H9 (cell line): ENCODE measurements around the gene PDLIM7. TPM values are rescaled to one million over a fixed set of nuclear protein-coding genes. Genes with fewer than 3 reads are reported as not detected.

Experiments
- DNase-seq: peaks from one replicate; pipeline ENCODE4 v3.0.0-alpha.2; 2017
- H2AFZ ChIP-seq: one replicate; pipeline ENCODE4 v1.6.1; 2013; ENCODE audit warnings: mild to moderate bottlenecking, low read length, control low read depth, moderate library complexity
- H2AK5ac ChIP-seq: 2 replicates; pipeline ENCODE4 v1.6.1; 2013; ENCODE audit warnings: low read length, control low read depth, mixed read lengths; ENCODE audit not compliant: insufficient read length
- H2BK120ac ChIP-seq: one replicate; pipeline ENCODE4 v1.6.1; 2013; ENCODE audit warnings: low read depth, mild to moderate bottlenecking, low read length, control low read depth, inconsistent platforms; ENCODE audit not compliant: poor library complexity, severe bottlenecking
- H2BK12ac ChIP-seq: 2 replicates; pipeline ENCODE4 v1.6.1; 2013; ENCODE audit warnings: low read length, control low read depth, mixed read lengths, low read depth; ENCODE audit not compliant: insufficient read length
- H2BK15ac ChIP-seq: 2 replicates; pipeline ENCODE4 v1.6.1; 2013; ENCODE audit warnings: low read depth, low read length, control low read depth
- H2BK20ac ChIP-seq: one replicate; pipeline ENCODE4 v1.6.1; 2013; ENCODE audit warnings: low read depth, mild to moderate bottlenecking, low read length, control low read depth, inconsistent platforms; ENCODE audit not compliant: poor library complexity, severe bottlenecking
- H2BK5ac ChIP-seq: 2 replicates; pipeline ENCODE4 v1.6.1; 2013; ENCODE audit warnings: low read length, control low read depth, mixed read lengths; ENCODE audit not compliant: insufficient read length
- H3K14ac ChIP-seq: 2 replicates; pipeline ENCODE4 v1.6.1; 2013; ENCODE audit warnings: low read length, control low read depth; ENCODE audit not compliant: insufficient read depth
- H3K18ac ChIP-seq: 2 replicates; pipeline ENCODE4 v1.6.1; 2013; ENCODE audit warnings: low read depth, mild to moderate bottlenecking, mixed read lengths, low read length, control low read depth; ENCODE audit not compliant: insufficient read length
- H3K23ac ChIP-seq: 2 replicates; pipeline ENCODE4 v1.6.1; 2013; ENCODE audit warnings: low read length, control low read depth, mixed read lengths, low read depth; ENCODE audit not compliant: insufficient read length
- H3K23me2 ChIP-seq: 2 replicates; pipeline ENCODE4 v1.6.1; 2013; ENCODE audit warnings: low read depth, mild to moderate bottlenecking, mixed read lengths, low read length, control low read depth; ENCODE audit not compliant: insufficient read length, poor library complexity, severe bottlenecking
- H3K27ac ChIP-seq: 2 replicates; pipeline ENCODE4 v1.5.1; 2013; ENCODE audit warnings: low read length, control low read depth, mixed read lengths, low read depth; ENCODE audit not compliant: insufficient read length
- H3K27me3 ChIP-seq: 2 replicates; pipeline ENCODE4 v1.6.1; 2013; ENCODE audit warnings: low read length, control low read depth, inconsistent platforms; ENCODE audit not compliant: insufficient read depth
- H3K4ac ChIP-seq: 2 replicates; pipeline ENCODE4 v1.6.1; 2013; ENCODE audit warnings: low read depth, mild to moderate bottlenecking, control low read depth, inconsistent platforms, low read length, moderate library complexity
- H3K4me1 ChIP-seq: 2 replicates; pipeline ENCODE4 v1.6.1; 2013; ENCODE audit warnings: low read length, control low read depth, inconsistent platforms; ENCODE audit not compliant: insufficient read depth
- H3K4me2 ChIP-seq: 2 replicates; pipeline ENCODE4 v1.6.1; 2013; ENCODE audit warnings: low read length, control low read depth, mixed read lengths; ENCODE audit not compliant: insufficient read length, insufficient read depth
- H3K56ac ChIP-seq: 2 replicates; pipeline ENCODE4 v1.6.1; 2013; ENCODE audit warnings: low read depth, mild to moderate bottlenecking, mixed read lengths, low read length, control low read depth; ENCODE audit not compliant: insufficient read length
- H3K79me1 ChIP-seq: 2 replicates; pipeline ENCODE4 v1.6.1; 2013; ENCODE audit warnings: low read depth, mild to moderate bottlenecking, moderate library complexity, low read length, control low read depth, inconsistent platforms; ENCODE audit not compliant: insufficient read depth, poor library complexity, severe bottlenecking
- H3K79me2 ChIP-seq: 2 replicates; pipeline ENCODE4 v1.6.1; 2013; ENCODE audit warnings: low read length, control low read depth, inconsistent platforms; ENCODE audit not compliant: insufficient read depth
- H3K9ac ChIP-seq: 2 replicates; pipeline ENCODE4 v1.6.1; 2013; ENCODE audit warnings: low read length, control low read depth, mixed read lengths; ENCODE audit not compliant: insufficient read length; ENCODE audit errors: extremely low read depth
- H3K9me3 ChIP-seq: one replicate; pipeline ENCODE4 v1.6.1; 2013; ENCODE audit warnings: low read depth, low read length, inconsistent platforms; ENCODE audit not compliant: control insufficient read depth
- H3T11ph ChIP-seq: one replicate; pipeline ENCODE4 v1.6.1; 2013; ENCODE audit warnings: mild to moderate bottlenecking, low read length, control low read depth, inconsistent platforms
- H4K20me1 ChIP-seq: one replicate; pipeline ENCODE4 v1.6.1; 2013; ENCODE audit not compliant: control insufficient read depth, insufficient read length, insufficient read depth
- H4K5ac ChIP-seq: 2 replicates; pipeline ENCODE4 v1.6.1; 2013; ENCODE audit warnings: low read depth, mild to moderate bottlenecking, mixed read lengths, low read length, control low read depth; ENCODE audit not compliant: insufficient read length
- H4K8ac ChIP-seq: replicated peaks from 2 replicates; pipeline ENCODE4 v1.6.1; 2013; ENCODE audit warnings: low read length, control low read depth, mixed read lengths, low read depth; ENCODE audit not compliant: insufficient read length
- H4K91ac ChIP-seq: 2 replicates; pipeline ENCODE4 v1.6.1; 2013; ENCODE audit warnings: low read depth, mild to moderate bottlenecking, moderate library complexity, mixed read lengths, low read length, control low read depth; ENCODE audit not compliant: insufficient read length
- H3K27ac Mint-ChIP-seq, 3 experiments: 2 replicates in 2 of 3; 3 replicates in 1 of 3; pipeline ENCODE4 v1.8.0; 2020 to 2021; ENCODE audit warnings: mixed read lengths in 3 of 3, mild to moderate bottlenecking in 1 of 3, moderate library complexity in 1 of 3
- H3K27me3 Mint-ChIP-seq: 2 replicates; pipeline ENCODE4 v1.8.0; 2021; ENCODE audit warnings: low read depth, mild to moderate bottlenecking, moderate library complexity, mixed read lengths
- H3K36me3 Mint-ChIP-seq, 3 experiments: 2 replicates in 2 of 3; 3 replicates in 1 of 3; pipeline ENCODE4 v1.8.0; 2020 to 2021; ENCODE audit warnings: low read depth in 3 of 3, mixed read lengths in 3 of 3; ENCODE audit not compliant: insufficient read depth in 1 of 3
- H3K4me1 Mint-ChIP-seq, 2 experiments: 2 replicates each; pipeline ENCODE4 v1.8.0; 2020; ENCODE audit warnings: mixed read lengths in 2 of 2
- H3K4me3 Mint-ChIP-seq, 2 experiments: 2 replicates in 1 of 2; 3 replicates in 1 of 2; pipeline ENCODE4 v1.8.0; 2020 to 2021; ENCODE audit warnings: mild to moderate bottlenecking in 2 of 2, mixed read lengths in 2 of 2, moderate library complexity in 1 of 2
- H3K9me3 Mint-ChIP-seq, 2 experiments: 2 replicates in 1 of 2; 3 replicates in 1 of 2; pipeline ENCODE4 v1.8.0; 2020; ENCODE audit warnings: mild to moderate bottlenecking in 2 of 2, mixed read lengths in 2 of 2, moderate library complexity in 1 of 2
- WGBS: extraction: QIAGEN DNeasy Blood & Tissue Kit; methylation state at CpG from one replicate; pipeline ENCODE4 v1.1.7; 2013; ENCODE audit warnings: missing lambda C conversion rate, low lambda C conversion rate, mixed read lengths; ENCODE audit not compliant: insufficient read length; ENCODE audit errors: extremely low coverage; 5-methylcytosine and 5-hydroxymethylcytosine counted together
- total RNA-seq: library from RNA; stranded (reverse); gene quantifications from 2 replicates; pipeline ENCODE4 v1.2.1, GENCODE V29; 2021
- TF ChIP-seq, protein P1 (sequence below): fragments of 200-600 bp; sonication (generic); conservative IDR thresholded peaks from 3 replicates; pipeline ENCODE4 v1.8.0; 2021; ENCODE audit warnings: antibody characterized with exemption, mild to moderate bottlenecking

PDLIM7 gene
- total RNA-seq, 1 experiment from 2014 or later = 137 TPM

DNA sequence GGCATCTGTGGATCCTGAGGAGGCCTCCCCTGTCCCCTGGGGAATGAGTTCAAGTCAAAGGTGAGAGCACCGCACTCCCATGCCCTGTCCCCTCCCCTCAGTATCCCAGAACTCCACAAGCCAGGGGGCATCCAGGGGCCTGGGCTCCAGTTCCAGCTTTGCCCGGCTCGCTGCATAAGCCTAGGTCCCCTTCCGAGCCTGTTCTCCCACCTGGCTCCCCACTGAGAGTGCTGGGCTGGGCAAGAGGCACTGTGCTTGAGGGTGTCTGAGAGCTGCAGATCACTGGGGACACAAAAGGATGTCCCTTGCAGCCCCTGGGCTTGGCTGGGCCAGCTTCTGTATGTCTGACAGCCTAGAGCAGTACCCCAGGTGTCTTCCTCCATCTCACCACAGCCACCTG lies 7.7 kb upstream of the PDLIM7 start:
- H3K18ac ChIP-seq = no peak overlapping the region
- no peak overlapping the region for H4K91ac ChIP-seq
- H2BK120ac ChIP-seq = no peak overlapping the region
- no peak overlapping the region for H3K14ac ChIP-seq
- no peaks in the 10 kb centered on the region for H3K9me3 Mint-ChIP-seq
- no peak overlapping the region for H3T11ph ChIP-seq
- no peaks in the 10 kb centered on the region for H3K79me1 ChIP-seq
- no peak overlapping the region for H2BK15ac ChIP-seq
- no peak overlapping the region for H2BK12ac ChIP-seq
- TF ChIP-seq, protein P1, sequence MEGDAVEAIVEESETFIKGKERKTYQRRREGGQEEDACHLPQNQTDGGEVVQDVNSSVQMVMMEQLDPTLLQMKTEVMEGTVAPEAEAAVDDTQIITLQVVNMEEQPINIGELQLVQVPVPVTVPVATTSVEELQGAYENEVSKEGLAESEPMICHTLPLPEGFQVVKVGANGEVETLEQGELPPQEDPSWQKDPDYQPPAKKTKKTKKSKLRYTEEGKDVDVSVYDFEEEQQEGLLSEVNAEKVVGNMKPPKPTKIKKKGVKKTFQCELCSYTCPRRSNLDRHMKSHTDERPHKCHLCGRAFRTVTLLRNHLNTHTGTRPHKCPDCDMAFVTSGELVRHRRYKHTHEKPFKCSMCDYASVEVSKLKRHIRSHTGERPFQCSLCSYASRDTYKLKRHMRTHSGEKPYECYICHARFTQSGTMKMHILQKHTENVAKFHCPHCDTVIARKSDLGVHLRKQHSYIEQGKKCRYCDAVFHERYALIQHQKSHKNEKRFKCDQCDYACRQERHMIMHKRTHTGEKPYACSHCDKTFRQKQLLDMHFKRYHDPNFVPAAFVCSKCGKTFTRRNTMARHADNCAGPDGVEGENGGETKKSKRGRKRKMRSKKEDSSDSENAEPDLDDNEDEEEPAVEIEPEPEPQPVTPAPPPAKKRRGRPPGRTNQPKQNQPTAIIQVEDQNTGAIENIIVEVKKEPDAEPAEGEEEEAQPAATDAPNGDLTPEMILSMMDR = no peak
- H3K4me1 ChIP-seq = no peaks in the 10 kb centered on the region; the same call in 1 of the 2 replicates
- peaks cover 19 to 29% of the 10 kb centered on the region in 2 experiments for H3K4me1 Mint-ChIP-seq
- peaks cover 6% of the 10 kb centered on the region for H3K27me3 Mint-ChIP-seq
- no peak overlapping the region for H3K4ac ChIP-seq
- H3K27ac ChIP-seq = no peak overlapping the region
- no peak overlapping the region; a peak in 1 of 7 replicates for H3K27ac Mint-ChIP-seq
- H3K23ac ChIP-seq = no peak overlapping the region
- no peak overlapping the region for H3K56ac ChIP-seq
- H3K23me2 ChIP-seq = no peaks in the 10 kb centered on the region
- H2AK5ac ChIP-seq = no peak overlapping the region
- H4K5ac ChIP-seq = no peak overlapping the region
- no peaks in the 10 kb centered on the region for H3K27me3 ChIP-seq
- H4K20me1 ChIP-seq = no peaks in the 10 kb centered on the region
- no peaks in the 10 kb centered on the region for H3K9me3 ChIP-seq
- DNase-seq = no peak
- no peak overlapping the region for H2AFZ ChIP-seq
- H3K9ac ChIP-seq = no peak overlapping the region
- no CpG with 5 or more reads among the region's 4 CpGs for WGBS
- no peaks in the 10 kb centered on the region for H3K79me2 ChIP-seq
- H3K36me3 Mint-ChIP-seq = peaks cover 10 to 20% (median 12%) of the 10 kb centered on the region in 3 experiments; a peak in 6 of 7 replicates
- no peak overlapping the region for H3K4me2 ChIP-seq
- H2BK20ac ChIP-seq = no peak overlapping the region
- no peak overlapping the region for H3K4me3 Mint-ChIP-seq
- no peak overlapping the region for H4K8ac ChIP-seq
- H2BK5ac ChIP-seq = no peak overlapping the region
